OCI-M1 (cell line): ENCODE data around the gene DICER1.
A peak's percentile ranks its signal among the peaks of the same experiment; 100 is the strongest.
"Not testable (repeated sequence)": the region's sequence is repeated elsewhere in the genome, so short reads cannot be mapped to it uniquely, and the experiment has no call there.

ENCODE experiments used
- DNase-seq: peaks from one replicate; lab custom pipeline; 2025; lab: John Stamatoyannopoulos, UW

DICER1 gene

DNA sequence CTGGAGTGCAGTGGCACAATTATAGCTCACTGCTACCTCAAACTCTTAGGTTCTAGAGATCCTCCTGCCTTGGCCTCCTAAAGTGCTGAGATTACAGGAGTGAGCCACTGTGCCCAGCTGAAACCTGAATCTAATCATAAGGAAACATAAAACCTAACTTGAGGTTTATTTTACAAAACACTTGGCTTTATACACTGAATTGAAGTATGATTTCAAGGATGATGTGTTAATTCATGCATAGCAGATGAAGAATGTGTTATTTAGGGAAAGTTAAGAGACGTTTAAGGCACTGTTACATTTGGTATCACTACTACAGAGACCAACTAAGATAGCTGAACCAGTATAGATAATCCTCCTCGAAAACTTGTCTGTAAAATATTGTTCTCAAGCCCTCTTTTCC, 6.4 kb downstream of the DICER1 start:
- no peak for DNase-seq

DNA sequence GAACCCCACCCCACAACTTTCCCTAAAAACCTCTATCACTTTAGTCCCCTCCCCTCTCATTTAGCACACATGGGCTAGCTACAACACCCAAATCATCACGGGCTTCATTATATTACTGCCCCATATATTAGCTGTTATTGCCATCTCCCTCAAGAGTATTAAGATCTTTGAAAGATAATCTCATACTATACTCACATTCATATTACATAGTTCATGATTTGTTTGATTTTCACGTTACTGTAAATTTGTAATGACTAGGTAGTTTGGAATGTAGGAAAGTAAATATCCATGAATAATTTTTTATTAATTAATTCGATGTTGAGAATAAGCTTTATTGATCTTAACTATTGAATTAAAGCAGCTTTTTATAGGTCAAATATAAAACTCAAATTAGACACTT, 7.9 kb downstream of the DICER1 start:
- DNase-seq: no peak

GRCh38 chr14:95147597-95147996, 9.7 kb downstream of the DICER1 start:
- DNase-seq: no peak

- peak; percentile 2 for DNase-seq
Observed at GRCh38 chr14:95146079-95146771, 11.1 kb downstream of the DICER1 start.

GRCh38 chr14:95144849-95145248, 12.5 kb downstream of the DICER1 start:
- DNase-seq: peak; percentile 19

DNA sequence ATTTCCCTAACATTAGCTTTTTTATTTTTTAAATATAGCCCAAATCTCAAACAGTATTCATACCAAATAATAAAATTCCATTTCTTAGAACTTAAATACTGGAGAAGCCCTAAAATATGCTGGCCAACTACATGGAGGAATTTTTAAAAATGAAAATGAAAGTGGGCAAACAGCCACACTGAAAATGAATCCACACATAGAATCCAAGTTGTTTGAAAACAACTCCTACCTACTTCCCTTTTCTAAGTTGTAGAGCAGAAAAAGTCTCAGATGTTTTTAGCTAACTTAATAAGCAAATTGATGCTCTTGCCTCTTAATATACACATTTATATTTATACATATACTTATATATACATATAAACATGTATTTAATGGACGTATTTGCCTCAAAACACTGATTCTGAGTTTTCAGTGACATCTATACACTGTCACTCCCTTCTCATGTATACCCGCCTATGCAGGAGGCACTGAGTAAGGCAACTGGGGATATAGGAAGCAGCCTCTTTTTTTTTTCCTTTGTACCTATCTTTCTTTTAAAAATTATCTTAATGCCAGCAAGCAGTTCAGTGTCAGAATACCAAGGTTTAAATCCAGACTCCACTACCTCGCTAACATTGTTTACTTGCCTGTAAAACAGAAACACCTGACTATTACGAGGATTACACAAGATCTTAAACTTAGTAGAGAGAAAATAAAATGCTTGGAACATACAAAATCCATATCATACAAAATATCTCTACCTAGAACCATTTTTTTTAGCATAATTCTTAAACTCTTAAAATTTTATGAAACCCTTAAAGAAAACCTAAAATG, 13.3 kb downstream of the DICER1 start:
- peak; percentile 77 for DNase-seq

DNA sequence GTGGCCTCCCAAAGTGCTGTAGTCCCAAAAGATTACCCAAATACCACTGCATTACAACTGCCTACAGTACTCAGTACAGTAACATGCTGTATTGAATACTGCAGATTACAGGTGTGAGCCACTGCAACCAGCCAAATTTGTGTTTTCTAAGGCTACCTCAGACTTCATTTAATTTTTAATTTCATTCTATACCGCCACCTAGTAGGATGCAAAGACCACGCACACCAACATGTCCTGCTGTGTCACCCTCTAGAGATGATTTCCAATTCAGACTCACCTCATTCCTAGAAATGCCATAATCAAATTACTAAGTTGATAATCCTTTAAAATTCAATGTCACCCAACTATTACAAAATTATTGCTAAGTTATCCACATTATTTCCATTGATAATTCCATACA, 15.1 kb downstream of the DICER1 start:
- DNase-seq: no peak

DNA sequence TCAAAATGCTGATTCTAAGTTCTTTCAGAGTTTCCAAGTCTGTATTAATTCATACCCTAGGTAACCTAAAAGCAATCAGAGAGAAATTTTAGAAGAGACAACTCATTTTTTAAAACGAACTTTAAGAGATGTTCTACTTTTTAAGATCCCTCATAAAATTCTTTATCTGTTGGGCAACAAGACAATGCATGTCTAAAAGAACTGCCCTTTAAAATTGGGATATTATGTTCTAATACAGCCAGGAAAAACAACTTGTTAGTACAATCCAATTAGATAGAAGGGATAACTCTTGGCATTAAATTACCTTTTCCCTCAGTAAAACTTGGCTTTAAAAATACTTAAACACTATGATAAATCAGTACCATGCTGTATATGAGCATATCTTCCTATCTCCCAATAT, 15.6 kb downstream of the DICER1 start:
- DNase-seq: no peak

GRCh38 chr14:95140060-95140858, 17.1 kb downstream of the DICER1 start:
- DNase-seq: peak; percentile 6

DNA sequence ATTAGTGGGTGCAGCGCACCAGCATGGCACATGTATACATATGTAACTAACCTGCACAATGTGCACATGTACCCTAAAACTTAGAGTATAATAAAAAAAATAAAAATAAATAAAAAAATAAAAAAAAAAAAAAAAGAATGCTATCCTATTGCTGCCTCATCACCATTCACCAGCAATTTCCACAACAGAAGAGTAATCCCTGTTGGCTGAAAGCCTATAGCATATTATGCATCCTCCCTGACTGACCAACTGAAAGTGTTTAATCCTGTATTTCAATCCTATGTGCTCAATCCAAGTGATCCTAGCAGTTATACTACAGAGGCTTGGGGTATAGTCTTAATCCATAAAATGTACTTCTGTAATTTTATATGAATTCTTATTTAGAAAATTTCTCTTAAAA, 18.5 kb downstream of the DICER1 start:
- no peak for DNase-seq

DNA sequence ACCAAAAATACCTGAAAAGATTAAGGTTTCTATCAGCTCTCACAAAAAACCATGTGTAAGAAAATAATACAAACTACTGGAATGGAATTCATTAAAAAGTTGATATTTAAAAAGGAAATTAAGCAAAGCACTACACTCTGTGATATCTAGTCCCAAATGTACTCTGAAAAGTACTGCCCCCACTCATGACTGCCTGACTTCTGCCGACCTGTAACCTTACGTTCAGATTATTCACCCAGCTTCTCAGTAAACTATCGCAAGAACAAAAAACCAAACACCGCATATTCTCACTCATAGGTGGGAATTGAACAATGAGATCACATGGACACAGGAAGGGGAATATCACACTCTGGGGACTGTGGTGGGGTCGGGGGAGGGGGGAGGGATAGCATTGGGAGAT, 18.9 kb downstream of the DICER1 start:
- DNase-seq: not testable (repeated sequence)

GRCh38 chr14:95137804-95138167, 19.5 kb downstream of the DICER1 start:
- no peak for DNase-seq

- no peak for DNase-seq
Observed at GRCh38 chr14:95137164-95137803, 20.0 kb downstream of the DICER1 start.

DNA sequence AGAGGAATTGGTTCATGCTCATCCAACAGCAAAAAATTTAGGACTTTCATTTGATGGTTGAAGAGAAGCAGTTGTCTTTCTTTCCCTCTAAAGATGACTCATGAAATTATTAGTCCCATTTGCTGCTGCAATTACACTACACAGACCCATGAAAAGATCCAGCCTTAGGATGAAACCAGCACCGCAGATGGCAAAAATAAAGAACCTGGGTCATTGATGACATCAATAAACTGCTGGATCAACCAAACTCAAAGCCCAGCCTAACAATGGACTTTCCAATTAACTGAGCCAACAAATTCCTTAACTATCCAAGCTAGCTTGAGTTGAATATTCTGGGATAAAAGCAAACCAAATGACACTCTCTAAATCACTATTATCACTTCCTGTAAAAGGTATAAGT, 20.7 kb downstream of the DICER1 start:
- no peak for DNase-seq

DNA sequence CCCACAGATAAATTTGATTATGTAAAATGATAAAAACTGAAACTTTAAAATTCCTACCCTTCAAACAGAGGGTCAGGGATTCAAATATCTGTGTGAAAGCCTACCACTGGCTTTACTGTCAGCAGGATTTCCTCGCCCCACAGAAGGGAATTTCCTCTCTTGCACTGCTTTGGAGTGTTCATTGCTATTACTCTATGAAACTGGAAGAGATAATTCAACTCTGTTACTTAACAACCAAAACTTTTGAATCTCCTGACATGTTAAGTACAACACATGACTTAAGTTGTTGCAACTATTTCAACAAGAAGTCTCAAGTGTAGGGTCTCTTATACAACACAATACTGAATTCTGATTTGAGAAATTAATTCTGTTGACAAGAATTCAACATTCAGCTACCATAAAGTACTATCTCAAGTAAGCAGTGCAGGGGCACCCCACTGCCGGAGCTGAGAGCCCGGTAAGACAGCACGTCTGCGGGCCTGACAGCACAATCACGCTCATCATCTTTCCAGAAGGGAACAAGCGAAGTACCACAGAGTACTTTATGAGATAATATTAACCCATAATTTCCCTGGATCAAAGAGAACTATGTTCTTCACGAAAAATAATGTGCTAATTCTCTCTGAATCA, 22.9 kb downstream of the DICER1 start:
- no peak for DNase-seq

- DNase-seq: no peak
Observed at GRCh38 chr14:95133282-95133681, 24.0 kb downstream of the DICER1 start.

- no peak for DNase-seq
Observed at GRCh38 chr14:95132760-95133159, 24.6 kb downstream of the DICER1 start.

GRCh38 chr14:95130549-95130948, 26.8 kb downstream of the DICER1 start:
- DNase-seq: no peak

GRCh38 chr14:95128140-95128539, 29.2 kb downstream of the DICER1 start:
- peak; percentile 8 for DNase-seq

GRCh38 chr14:95127531-95127911, 29.8 kb downstream of the DICER1 start:
- no peak for DNase-seq

DNA sequence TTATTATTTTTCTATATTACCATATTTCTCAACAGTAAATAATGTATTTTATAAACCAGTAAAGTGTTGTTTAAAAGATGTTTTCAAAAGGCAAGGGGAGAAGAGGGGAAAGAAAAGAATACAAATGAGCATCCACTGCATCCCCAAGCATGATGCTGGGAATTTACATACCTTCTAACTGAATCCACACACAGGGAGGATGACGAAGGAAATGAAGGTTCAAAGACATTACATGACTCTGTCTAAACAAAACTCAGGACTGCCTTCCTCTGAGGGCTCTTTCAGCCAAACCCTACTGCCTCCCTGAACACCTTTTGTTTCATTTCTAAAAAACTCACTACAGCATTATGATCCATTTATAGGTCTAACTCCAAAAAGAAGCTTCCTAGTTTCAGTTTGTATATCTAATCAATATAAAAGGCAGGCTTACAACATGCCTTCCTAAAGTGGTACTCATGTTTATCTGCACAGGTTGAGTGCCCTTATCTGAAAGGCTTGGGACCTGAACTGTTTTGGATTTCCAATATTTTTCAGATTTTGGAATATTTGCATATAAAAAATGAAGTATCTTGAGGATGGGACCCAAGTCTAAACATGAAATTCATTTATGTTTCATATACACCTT, 30.3 kb downstream of the DICER1 start:
- DNase-seq: no peak
